Lung (tissue), 16 donors: ENCODE measurements around the gene COMMD6. TPM values are rescaled to one million over a fixed set of nuclear protein-coding genes. Genes with fewer than 3 reads are reported as not detected.
A peak's percentile ranks its signal among the peaks of the same experiment; 100 is the strongest.

Experiments used
- ATAC-seq: fragments of 200-7000 bp; cut with Tn5 transposase; one replicate; pipeline ENCODE4 v1.9.1; 2020; ENCODE audit warnings: moderate number of reproducible peaks; ENCODE audit not compliant: insufficient read depth, low FRiP score
- DNase-seq, 3 donors: peaks; one replicate each; pipeline ENCODE4 v3.0.0-alpha.2; 2013 to 2017
- H3K27ac ChIP-seq, 2 donors: one replicate each; pipeline ENCODE4 v1.5.1; 2013; ENCODE audit warnings: mild to moderate bottlenecking in 2 of 2, moderate library complexity in 2 of 2, control low read depth in 1 of 2, inconsistent platforms in 1 of 2, low read depth in 1 of 2, low read length in 1 of 2
- H3K27me3 ChIP-seq, 3 donors: one replicate each; pipeline ENCODE4 v1.5.1; 2013; ENCODE audit warnings: low read length in 2 of 3; ENCODE audit not compliant: control insufficient read depth in 3 of 3, insufficient read depth in 3 of 3
- H3K36me3 ChIP-seq, 4 donors: one replicate each; pipeline ENCODE4 v1.5.1; 2013; ENCODE audit warnings: low read length in 4 of 4, mild to moderate bottlenecking in 1 of 4, moderate library complexity in 1 of 4; ENCODE audit not compliant: control insufficient read depth in 4 of 4, insufficient read depth in 4 of 4
- H3K4me1 ChIP-seq, 5 donors: one replicate each; pipeline ENCODE4 v1.5.1; 2013; ENCODE audit warnings: low read length in 5 of 5, mild to moderate bottlenecking in 2 of 5, moderate library complexity in 1 of 5; ENCODE audit not compliant: control insufficient read depth in 5 of 5, insufficient read depth in 5 of 5
- H3K4me3 ChIP-seq: one replicate; pipeline ENCODE4 v1.5.1; 2013; ENCODE audit warnings: mild to moderate bottlenecking, control low read depth, moderate library complexity
- H3K9ac ChIP-seq, 2 donors: one replicate each; pipeline ENCODE4 v1.5.1; 2013; ENCODE audit warnings: low read length in 2 of 2, control low read depth in 1 of 2; ENCODE audit not compliant: insufficient read depth in 1 of 2
- H3K9me3 ChIP-seq, 4 donors: one replicate each; pipeline ENCODE4 v1.5.1; 2013; ENCODE audit warnings: low read length in 3 of 4, mild to moderate bottlenecking in 1 of 4, moderate library complexity in 1 of 4; ENCODE audit not compliant: control insufficient read depth in 4 of 4, insufficient read depth in 3 of 4
- WGBS, 2 donors: extraction: QIAGEN DNeasy Blood & Tissue Kit; methylation state at CpG; one replicate each; pipeline ENCODE4 v1.1.7; 2013; 5-methylcytosine and 5-hydroxymethylcytosine counted together
- long read RNA-seq, 5 donors: transcript quantifications; one replicate each; lab custom pipeline, GENCODE V29; 2026
- polyA plus RNA-seq, 2 donors: library from polyadenylated mRNA; stranded (reverse); fragments of 200-250 nt; gene quantifications; one replicate each; pipeline ENCODE4 v1.2.1, GENCODE V29; 2013
- total RNA-seq, 2 donors: library from RNA; depleted of rRNA in 1 of 2; stranded (reverse); fragments of >200 nt in 1 of 2; gene quantifications; one replicate each; pipeline ENCODE4 v1.2.1, GENCODE V29; 2014 to 2021
- TF ChIP-seq, protein P1 (sequence below): IDR thresholded peaks from 2 replicates; pipeline ENCODE4 v1.5.1; 2012; ENCODE audit warnings: mild to moderate bottlenecking; ENCODE audit errors: control extremely low read depth, extremely low read depth
- donor health status: control.
- donor health status: control.
- donor health status: Bipolar disorder and iron deficiency.
- donor health status: healthy.
- donor health status: DM: yes; HTN: yes; CAD: no.

The COMMD6 gene
- total RNA-seq (10 to 100 TPM; 61.0 to 92.4 TPM), polyA plus RNA-seq (100 to 1,000 TPM in 1 of 2 donors, 10 to 100 TPM in 1; 67.4 to 167 TPM)
- long read RNA-seq, donor 1, transcript COMMD6-210 (2 exons, 595 nt): major isoform, 12 of 362 reads
- long read RNA-seq, donor 1, partial matches to known transcripts: 117 of 362 reads
- long read RNA-seq, donor 1, other reads (novel, unspliced or antisense): 233 of 362 reads
- long read RNA-seq, donor 2, transcript COMMD6-210 (2 exons, 595 nt): major isoform, 16 of 129 reads
- long read RNA-seq, donor 2, partial matches to known transcripts: 14 of 129 reads
- long read RNA-seq, donor 2, other reads (novel, unspliced or antisense): 99 of 129 reads
- long read RNA-seq, donor 3, transcript COMMD6-210 (2 exons, 595 nt): major isoform, 11 of 152 reads
- long read RNA-seq, donor 3, partial matches to known transcripts: 18 of 152 reads
- long read RNA-seq, donor 3, other reads (novel, unspliced or antisense): 123 of 152 reads
- long read RNA-seq, donor 4, transcript COMMD6-210 (2 exons, 595 nt): major isoform, 15 of 135 reads
- long read RNA-seq, donor 4, partial matches to known transcripts: 9 of 135 reads
- long read RNA-seq, donor 4, other reads (novel, unspliced or antisense): 111 of 135 reads
- long read RNA-seq, donor 5, transcript COMMD6-210 (2 exons, 595 nt): major isoform, 27 of 333 reads
- long read RNA-seq, donor 5, partial matches to known transcripts: 32 of 333 reads
- long read RNA-seq, donor 5, other reads (novel, unspliced or antisense): 274 of 333 reads

DNA sequence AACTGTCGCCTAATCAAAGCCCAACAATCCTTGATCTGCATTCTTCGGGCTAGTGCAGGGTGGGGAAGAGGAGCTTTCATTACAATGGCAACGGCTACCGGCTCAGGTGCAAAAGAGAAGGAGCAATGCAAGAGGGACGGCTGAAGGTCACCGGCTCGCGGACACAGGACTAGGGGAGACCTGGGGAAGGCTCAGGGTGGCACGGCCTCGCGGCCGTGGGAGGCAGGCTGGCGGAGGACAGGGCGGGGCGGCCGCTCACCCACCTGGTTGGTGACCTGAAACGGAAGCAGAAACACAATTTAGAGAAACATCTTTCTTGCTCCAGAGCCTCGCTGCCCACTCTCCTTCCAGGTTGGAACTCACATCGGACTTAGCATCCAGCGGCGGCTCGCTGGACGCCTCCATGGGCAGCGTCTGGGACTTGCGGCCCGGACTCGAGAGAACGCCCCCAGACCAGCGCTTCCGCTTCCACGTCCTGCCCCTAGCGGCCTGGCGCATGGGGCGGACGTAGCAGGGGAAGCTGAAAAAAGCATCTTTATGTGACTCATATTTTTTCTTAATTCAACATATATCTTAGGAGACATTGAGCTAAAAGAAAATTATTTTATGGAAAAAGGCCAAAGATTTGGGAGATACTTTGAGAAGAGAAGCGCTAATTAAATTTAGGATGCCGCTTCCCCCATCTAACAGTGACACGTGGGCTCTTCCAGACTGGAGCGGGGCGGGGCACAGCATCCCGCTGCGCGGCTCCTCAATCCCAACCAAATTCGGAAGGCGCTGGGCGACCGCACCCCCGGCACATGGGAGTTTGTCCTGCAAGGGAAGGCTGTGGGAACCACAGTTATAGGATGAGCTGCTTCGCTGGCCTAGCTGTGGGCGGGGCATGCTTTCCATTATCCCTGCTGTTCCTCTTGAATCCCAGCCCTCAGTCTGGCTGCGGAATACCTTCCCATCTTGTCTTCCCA lies at the start of gene COMMD6:
TSS of gene COMMD6 (minus strand) at position 441 of the 965 bp plus-strand sequence. CDS start at position 405, 36 bp downstream.
- Histone ChIP-seq H3K4me1 (peaks cover 3 to 11% (median 5%) of the 10 kb centered on the region in 5 donors), H3K4me3 (peak within 1 kb of the TSS; percentile 97), H3K9ac (peak within 1 kb of the TSS; percentile 70 to 86), H3K27me3 (no peaks in the 10 kb centered on the region), H3K27ac (peak within 1 kb of the TSS; percentile 71 to 84), H3K9me3 (no peaks in the 10 kb centered on the region), H3K36me3 (peaks cover 0 to 9% (median 3%) of the 10 kb centered on the region in 4 donors)
- peak; percentile 97 for ATAC-seq
- WGBS, 2 donors: 0% methylated on average over 49 to 51 of the region's 51 CpGs
- TF ChIP-seq, protein P1, sequence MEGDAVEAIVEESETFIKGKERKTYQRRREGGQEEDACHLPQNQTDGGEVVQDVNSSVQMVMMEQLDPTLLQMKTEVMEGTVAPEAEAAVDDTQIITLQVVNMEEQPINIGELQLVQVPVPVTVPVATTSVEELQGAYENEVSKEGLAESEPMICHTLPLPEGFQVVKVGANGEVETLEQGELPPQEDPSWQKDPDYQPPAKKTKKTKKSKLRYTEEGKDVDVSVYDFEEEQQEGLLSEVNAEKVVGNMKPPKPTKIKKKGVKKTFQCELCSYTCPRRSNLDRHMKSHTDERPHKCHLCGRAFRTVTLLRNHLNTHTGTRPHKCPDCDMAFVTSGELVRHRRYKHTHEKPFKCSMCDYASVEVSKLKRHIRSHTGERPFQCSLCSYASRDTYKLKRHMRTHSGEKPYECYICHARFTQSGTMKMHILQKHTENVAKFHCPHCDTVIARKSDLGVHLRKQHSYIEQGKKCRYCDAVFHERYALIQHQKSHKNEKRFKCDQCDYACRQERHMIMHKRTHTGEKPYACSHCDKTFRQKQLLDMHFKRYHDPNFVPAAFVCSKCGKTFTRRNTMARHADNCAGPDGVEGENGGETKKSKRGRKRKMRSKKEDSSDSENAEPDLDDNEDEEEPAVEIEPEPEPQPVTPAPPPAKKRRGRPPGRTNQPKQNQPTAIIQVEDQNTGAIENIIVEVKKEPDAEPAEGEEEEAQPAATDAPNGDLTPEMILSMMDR: peak; percentile 4
- peak; percentile 73 to 89 (median 89) for DNase-seq

DNA sequence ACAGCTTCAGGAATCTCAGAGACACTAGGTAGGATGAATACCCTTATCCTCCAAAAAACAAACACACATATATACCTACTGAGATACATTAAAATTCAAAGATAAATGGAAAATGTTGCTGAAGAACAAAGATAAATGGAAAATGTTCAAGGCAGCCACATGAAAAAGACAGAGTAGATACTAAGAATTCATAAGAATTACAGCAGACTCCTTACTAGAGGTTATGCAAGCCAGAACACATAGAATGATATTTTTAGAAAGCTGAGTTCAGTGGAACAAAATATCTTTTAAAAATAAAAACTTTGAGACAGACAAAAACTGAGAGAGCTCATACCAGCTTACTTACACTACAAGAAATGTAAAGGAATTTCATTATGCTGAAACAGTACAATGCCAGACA lies 47.5 kb upstream of the COMMD6 start:
- Histone ChIP-seq H3K36me3 (peaks cover 0 to 6% (median 3%) of the 10 kb centered on the region in 4 donors), H3K27ac (no peak overlapping the region)
- TF ChIP-seq, protein P1: no peak

DNA sequence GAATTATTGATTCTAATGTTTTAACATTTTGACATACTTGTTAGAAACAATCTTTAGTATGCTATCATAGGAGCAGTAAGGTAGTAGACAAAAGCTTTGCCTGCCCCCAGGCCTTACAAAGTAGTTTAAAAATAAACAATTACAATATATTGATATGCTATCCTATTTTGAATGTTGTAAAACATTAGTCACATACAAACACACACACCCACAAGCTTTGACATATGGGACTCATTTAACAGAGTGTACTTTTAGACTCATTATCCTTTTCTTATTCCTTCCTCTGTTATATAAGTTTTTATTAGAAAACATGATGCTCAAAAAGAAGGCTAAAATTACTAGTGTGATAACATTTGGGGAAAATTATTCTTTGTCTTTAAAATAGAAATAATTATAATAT lies 45.5 kb upstream of the COMMD6 start:
- TF ChIP-seq, protein P1: no peak
- H3K27me3 ChIP-seq: no peaks in the 10 kb centered on the region
- no peak for ATAC-seq

More for the DNA sequence above, 47.5 kb upstream of the COMMD6 start:
- ATAC-seq (no peak), DNase-seq (no peak)
- H3K4me3 ChIP-seq: no peak overlapping the region
- peaks cover 0 to 8% (median 0%) of the 10 kb centered on the region in 4 donors for H3K9me3 ChIP-seq
- H3K9ac ChIP-seq: no peak overlapping the region
- H3K27me3 ChIP-seq: no peaks in the 10 kb centered on the region
- H3K4me1 ChIP-seq: no peaks in the 10 kb centered on the region

More for the DNA sequence above, 45.5 kb upstream of the COMMD6 start:
- Histone ChIP-seq H3K4me3 (no peak overlapping the region), H3K4me1 (no peaks in the 10 kb centered on the region), H3K9me3 (peaks cover 0 to 8% (median 0%) of the 10 kb centered on the region in 4 donors), H3K9ac (no peak overlapping the region), H3K36me3 (peaks cover 0 to 3% (median 1%) of the 10 kb centered on the region in 4 donors), H3K27ac (no peak overlapping the region)
- no peak for DNase-seq
